PFSK-1 (cell line): ENCODE measurements around the gene POLR3A.

ENCODE experiments used
- POLR2AphosphoS5 ChIP-seq: IDR thresholded peaks from 2 replicates; pipeline ENCODE4 v1.6.1; 2012; ENCODE audit warnings: low read depth, mild to moderate bottlenecking, control low read depth, low read length, moderate library complexity
- TAF1 ChIP-seq: IDR thresholded peaks from 2 replicates; pipeline ENCODE4 v1.6.1; 2012; ENCODE audit warnings: low read length, control low read depth, borderline replicate concordance; ENCODE audit not compliant: insufficient read depth
- TF ChIP-seq, protein P1 (sequence below), 2 experiments: IDR thresholded peaks; 2 replicates each; pipeline versions ENCODE4 v1.6.1 to v1.8.0; 2011 to 2012; ENCODE audit warnings: low read depth in 2 of 2, low read length in 2 of 2, control low read depth in 1 of 2, inconsistent platforms in 1 of 2, mild to moderate bottlenecking in 1 of 2, moderate library complexity in 1 of 2; ENCODE audit not compliant: insufficient read depth in 1 of 2

GRCh38 chr10:77972148-77972547, 57.2 kb downstream of the POLR3A start:
- TF ChIP-seq POLR2AphosphoS5 (no peak), TAF1 (no peak)
- TF ChIP-seq, protein P1, sequence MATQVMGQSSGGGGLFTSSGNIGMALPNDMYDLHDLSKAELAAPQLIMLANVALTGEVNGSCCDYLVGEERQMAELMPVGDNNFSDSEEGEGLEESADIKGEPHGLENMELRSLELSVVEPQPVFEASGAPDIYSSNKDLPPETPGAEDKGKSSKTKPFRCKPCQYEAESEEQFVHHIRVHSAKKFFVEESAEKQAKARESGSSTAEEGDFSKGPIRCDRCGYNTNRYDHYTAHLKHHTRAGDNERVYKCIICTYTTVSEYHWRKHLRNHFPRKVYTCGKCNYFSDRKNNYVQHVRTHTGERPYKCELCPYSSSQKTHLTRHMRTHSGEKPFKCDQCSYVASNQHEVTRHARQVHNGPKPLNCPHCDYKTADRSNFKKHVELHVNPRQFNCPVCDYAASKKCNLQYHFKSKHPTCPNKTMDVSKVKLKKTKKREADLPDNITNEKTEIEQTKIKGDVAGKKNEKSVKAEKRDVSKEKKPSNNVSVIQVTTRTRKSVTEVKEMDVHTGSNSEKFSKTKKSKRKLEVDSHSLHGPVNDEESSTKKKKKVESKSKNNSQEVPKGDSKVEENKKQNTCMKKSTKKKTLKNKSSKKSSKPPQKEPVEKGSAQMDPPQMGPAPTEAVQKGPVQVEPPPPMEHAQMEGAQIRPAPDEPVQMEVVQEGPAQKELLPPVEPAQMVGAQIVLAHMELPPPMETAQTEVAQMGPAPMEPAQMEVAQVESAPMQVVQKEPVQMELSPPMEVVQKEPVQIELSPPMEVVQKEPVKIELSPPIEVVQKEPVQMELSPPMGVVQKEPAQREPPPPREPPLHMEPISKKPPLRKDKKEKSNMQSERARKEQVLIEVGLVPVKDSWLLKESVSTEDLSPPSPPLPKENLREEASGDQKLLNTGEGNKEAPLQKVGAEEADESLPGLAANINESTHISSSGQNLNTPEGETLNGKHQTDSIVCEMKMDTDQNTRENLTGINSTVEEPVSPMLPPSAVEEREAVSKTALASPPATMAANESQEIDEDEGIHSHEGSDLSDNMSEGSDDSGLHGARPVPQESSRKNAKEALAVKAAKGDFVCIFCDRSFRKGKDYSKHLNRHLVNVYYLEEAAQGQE (IDR thresholded peaks at IDR 0.05; ENCODE audit: insufficient read depth in 1 of 2, low read depth in 2 of 2, low read length in 2 of 2): no peak
